ENCODE results near the gene SCNM1. TPM values are rescaled to one million over a fixed set of nuclear protein-coding genes. Genes with fewer than 3 reads are reported as not detected.

SCNM1 gene
- total RNA-seq, 1 donor from 2014 or later, result 25.3 TPM

DNA sequence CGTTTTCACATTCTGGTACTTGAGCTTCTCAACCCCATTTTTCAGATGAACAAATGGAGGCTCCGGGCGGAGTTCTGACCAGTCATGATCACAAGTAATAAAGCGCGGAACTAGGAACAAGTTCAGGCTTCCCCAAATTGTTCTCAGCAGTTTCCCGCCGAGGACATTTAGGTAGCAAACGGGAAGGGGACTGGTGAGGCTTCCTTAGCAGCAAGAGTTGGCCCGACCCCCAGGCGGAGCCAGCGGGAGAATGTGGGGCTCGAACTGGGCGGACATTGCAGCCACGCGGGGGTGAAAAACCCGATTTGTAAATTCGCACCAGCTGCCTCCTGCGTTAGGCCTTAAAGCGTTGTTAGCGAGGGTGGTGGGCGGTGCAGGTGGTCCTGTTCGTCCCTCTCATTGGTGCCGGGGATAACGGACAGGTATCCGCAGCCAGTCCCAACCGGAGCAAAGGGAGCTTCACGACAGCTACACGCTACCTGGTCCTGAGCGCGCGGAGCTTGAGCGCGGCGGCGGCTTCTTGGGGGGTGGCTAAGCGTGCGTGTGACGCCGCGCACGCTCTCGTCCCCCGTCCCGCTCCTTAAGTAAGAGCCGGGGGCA, 34.9 kb upstream of the SCNM1 start:
- no peaks in the 10 kb centered on the region for H3K9me3 ChIP-seq (ENCODE audit: low read depth)
- Mint-ChIP-seq H3K4me1 (peaks cover 11% of the 10 kb centered on the region), H3K9me3 (no peaks in the 10 kb centered on the region), H3K27me3 (ENCODE audit: insufficient read depth, low read depth) (peaks cover 16% of the 10 kb centered on the region), H3K36me3 (peaks cover 13% of the 10 kb centered on the region), H3K4me3 (peak overlapping the region; percentile 67), H3K27ac (no peak overlapping the region)
- H3K9ac ChIP-seq, result no peak overlapping the region
- H2AFZ ChIP-seq (replicated peaks), result peak overlapping the region; percentile 87
- peaks cover 29% of the 10 kb centered on the region for H3F3A ChIP-seq (ENCODE audit: low read depth)
- peak overlapping the region; percentile 74 for H3K4me2 ChIP-seq
- H3K4me3 ChIP-seq, result peak overlapping the region; percentile 33
- H4K20me1 ChIP-seq (ENCODE audit: low read depth), result no peaks in the 10 kb centered on the region
- H3K27me3 ChIP-seq, result peaks cover 52% of the 10 kb centered on the region
- peaks cover 11% of the 10 kb centered on the region for H3K4me1 ChIP-seq
- peak; percentile 95 for DNase-seq (ENCODE audit: low spot score)
- TF ChIP-seq EZH2 (IDR thresholded peaks at IDR 0.05), result no peak
- TF ChIP-seq EZH2phosphoT487 (IDR thresholded peaks at IDR 0.05), result no peak
- TF ChIP-seq, protein P1, sequence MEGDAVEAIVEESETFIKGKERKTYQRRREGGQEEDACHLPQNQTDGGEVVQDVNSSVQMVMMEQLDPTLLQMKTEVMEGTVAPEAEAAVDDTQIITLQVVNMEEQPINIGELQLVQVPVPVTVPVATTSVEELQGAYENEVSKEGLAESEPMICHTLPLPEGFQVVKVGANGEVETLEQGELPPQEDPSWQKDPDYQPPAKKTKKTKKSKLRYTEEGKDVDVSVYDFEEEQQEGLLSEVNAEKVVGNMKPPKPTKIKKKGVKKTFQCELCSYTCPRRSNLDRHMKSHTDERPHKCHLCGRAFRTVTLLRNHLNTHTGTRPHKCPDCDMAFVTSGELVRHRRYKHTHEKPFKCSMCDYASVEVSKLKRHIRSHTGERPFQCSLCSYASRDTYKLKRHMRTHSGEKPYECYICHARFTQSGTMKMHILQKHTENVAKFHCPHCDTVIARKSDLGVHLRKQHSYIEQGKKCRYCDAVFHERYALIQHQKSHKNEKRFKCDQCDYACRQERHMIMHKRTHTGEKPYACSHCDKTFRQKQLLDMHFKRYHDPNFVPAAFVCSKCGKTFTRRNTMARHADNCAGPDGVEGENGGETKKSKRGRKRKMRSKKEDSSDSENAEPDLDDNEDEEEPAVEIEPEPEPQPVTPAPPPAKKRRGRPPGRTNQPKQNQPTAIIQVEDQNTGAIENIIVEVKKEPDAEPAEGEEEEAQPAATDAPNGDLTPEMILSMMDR (IDR thresholded peaks at IDR 0.05), result no peak
- no peaks in the 10 kb centered on the region for H3K79me2 ChIP-seq (ENCODE audit: low read depth)
- no peak overlapping the region for H3K27ac ChIP-seq
- no peaks in the 10 kb centered on the region for H3K36me3 ChIP-seq

DNA sequence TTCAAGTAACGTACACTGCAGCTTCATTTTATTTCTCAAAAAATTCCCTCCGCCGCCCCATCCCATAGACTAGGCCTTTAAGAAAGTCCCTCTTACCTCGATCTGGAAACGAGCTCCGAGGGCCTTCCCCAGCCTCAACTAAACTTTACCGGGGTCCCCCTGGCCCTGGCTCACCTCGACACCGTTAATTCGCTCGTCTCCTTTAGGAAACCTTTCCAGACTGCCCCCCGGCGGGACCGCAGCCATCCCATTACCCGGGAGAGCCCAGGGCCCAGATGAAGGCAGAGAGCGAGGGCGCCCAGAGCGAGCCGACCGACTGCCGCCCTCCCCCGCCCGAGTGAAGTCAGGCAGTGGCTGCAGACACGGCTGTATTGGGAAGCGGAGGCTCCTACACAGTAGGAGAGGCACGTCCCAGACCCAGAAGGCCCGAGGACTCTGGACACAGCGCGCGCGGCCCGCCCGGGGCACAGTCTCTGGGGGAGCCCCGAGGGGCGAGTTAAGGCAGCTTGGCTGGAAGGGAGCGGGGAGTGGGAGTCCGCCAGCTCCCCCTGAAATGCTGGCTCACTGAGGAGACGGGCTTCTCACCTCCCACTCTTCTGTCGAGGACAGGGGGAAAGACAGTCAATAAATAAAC, 34.1 kb upstream of the SCNM1 start:
- Histone ChIP-seq H3K36me3 (no peaks in the 10 kb centered on the region), H3K27ac (no peak overlapping the region), H4K20me1 (ENCODE audit: low read depth) (no peaks in the 10 kb centered on the region), H2AFZ (replicated peaks) (peak overlapping the region; percentile 87), H3K9ac (no peak overlapping the region), H3K4me1 (peaks cover 11% of the 10 kb centered on the region), H3F3A (ENCODE audit: low read depth) (peaks cover 29% of the 10 kb centered on the region), H3K79me2 (ENCODE audit: low read depth) (no peaks in the 10 kb centered on the region), H3K27me3 (peaks cover 52% of the 10 kb centered on the region), H3K4me3 (peak overlapping the region; percentile 33), H3K9me3 (ENCODE audit: low read depth) (no peaks in the 10 kb centered on the region), H3K4me2 (peak overlapping the region; percentile 74)
- Mint-ChIP-seq H3K4me1 (peaks cover 11% of the 10 kb centered on the region), H3K27ac (no peak overlapping the region), H3K36me3 (peaks cover 20% of the 10 kb centered on the region), H3K4me3 (peak overlapping the region; percentile 67), H3K27me3 (ENCODE audit: insufficient read depth, low read depth) (peaks cover 16% of the 10 kb centered on the region), H3K9me3 (no peaks in the 10 kb centered on the region)
- TF ChIP-seq EZH2 (IDR thresholded peaks at IDR 0.05), result peak; percentile 67
- TF ChIP-seq, protein P1 (IDR thresholded peaks at IDR 0.05), result no peak
- DNase-seq (ENCODE audit: low spot score), result peak; percentile 69

DNA sequence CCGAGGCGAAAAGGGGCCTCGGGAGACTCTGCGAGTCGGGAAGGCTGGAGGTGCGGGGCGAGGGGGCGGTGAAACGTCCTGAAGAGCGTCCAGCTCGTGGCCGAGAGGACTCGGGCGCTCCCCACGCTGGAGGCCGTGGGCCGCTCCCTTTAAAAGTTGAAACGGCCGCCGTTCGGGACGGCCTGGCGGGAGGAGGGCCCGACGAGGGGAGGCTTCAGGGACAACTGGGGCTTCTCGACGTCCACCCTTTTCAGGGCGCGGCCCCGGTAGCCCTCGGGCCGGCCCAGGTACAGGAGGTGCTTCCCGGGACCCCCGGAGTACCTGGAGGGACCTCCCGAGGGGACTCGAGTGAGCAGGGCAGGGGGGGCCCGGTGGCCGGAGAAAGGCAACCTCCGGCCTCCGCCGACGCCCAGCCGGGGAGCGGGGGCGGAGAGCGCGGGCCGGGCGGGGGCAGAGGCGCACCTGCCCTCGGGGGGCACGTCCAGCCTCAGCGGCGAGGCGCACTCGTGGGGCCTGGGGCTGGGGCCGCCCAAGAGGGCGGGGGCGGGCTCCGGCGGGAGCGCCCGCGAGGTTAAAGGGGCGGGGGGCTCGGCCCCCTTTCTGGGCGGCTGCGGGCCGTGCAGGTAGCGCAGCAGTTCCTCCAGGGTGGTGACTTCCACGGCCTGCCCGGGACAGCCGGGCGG, 33.5 kb upstream of the SCNM1 start:
- no peak overlapping the region for H3K27ac ChIP-seq
- H3K4me1 Mint-ChIP-seq, result peaks cover 11% of the 10 kb centered on the region
- DNase-seq (ENCODE audit: low spot score), result peak; percentile 4
- H3K9ac ChIP-seq, result no peak overlapping the region
- TF ChIP-seq EZH2 (IDR thresholded peaks at IDR 0.05), result peak; percentile 63
- TF ChIP-seq, protein P1 (IDR thresholded peaks at IDR 0.05), result no peak
- TF ChIP-seq EZH2phosphoT487 (IDR thresholded peaks at IDR 0.05), result peak; percentile 2
- no peaks in the 10 kb centered on the region for H3K9me3 ChIP-seq (ENCODE audit: low read depth)
- H3F3A ChIP-seq (ENCODE audit: low read depth), result peaks cover 29% of the 10 kb centered on the region
- peak overlapping the region; percentile 57 for H3K4me3 Mint-ChIP-seq
- H3K9me3 Mint-ChIP-seq, result no peaks in the 10 kb centered on the region
- no peaks in the 10 kb centered on the region for H3K36me3 ChIP-seq
- no peaks in the 10 kb centered on the region for H4K20me1 ChIP-seq (ENCODE audit: low read depth)
- H3K79me2 ChIP-seq (ENCODE audit: low read depth), result no peaks in the 10 kb centered on the region
- H3K4me1 ChIP-seq, result peaks cover 11% of the 10 kb centered on the region
- H3K27me3 ChIP-seq, result peaks cover 52% of the 10 kb centered on the region
- H3K27me3 Mint-ChIP-seq (ENCODE audit: insufficient read depth, low read depth), result peaks cover 16% of the 10 kb centered on the region
- H3K4me2 ChIP-seq, result peak overlapping the region; percentile 74
- peak overlapping the region; percentile 87 for H2AFZ ChIP-seq (replicated peaks)
- peaks cover 23% of the 10 kb centered on the region for H3K36me3 Mint-ChIP-seq
- H3K27ac Mint-ChIP-seq, result no peak overlapping the region
- H3K4me3 ChIP-seq, result peak overlapping the region; percentile 33
